Ishikawa (cell line): Measurements from ENCODE around the gene SNED1.

ENCODE experiments used
- CEBPB ChIP-seq: IDR thresholded peaks from 2 replicates; pipeline ENCODE4 v1.6.1; 2012
- CREB1 ChIP-seq: IDR thresholded peaks from 2 replicates; pipeline ENCODE4 v1.6.1; 2012; ENCODE audit warnings: low read depth
- EGR1 ChIP-seq: IDR thresholded peaks from 2 replicates; pipeline ENCODE4 v1.6.1; 2012
- EP300 ChIP-seq: IDR thresholded peaks from 2 replicates; pipeline ENCODE4 v1.6.1; 2012; ENCODE audit warnings: borderline replicate concordance
- FOXM1 ChIP-seq: IDR thresholded peaks from 2 replicates; pipeline ENCODE4 v1.6.1; 2012; ENCODE audit warnings: low read depth, borderline replicate concordance
- NFIC ChIP-seq: IDR thresholded peaks from 2 replicates; pipeline ENCODE4 v1.6.1; 2012
- RAD21 ChIP-seq: IDR thresholded peaks from 2 replicates; pipeline ENCODE4 v1.6.1; 2012; ENCODE audit warnings: low read depth
- TAF1 ChIP-seq: IDR thresholded peaks from 2 replicates; pipeline ENCODE4 v1.6.1; 2012; ENCODE audit warnings: low read depth, mild to moderate bottlenecking
- TCF12 ChIP-seq: IDR thresholded peaks from 2 replicates; pipeline ENCODE4 v1.6.1; 2012; ENCODE audit warnings: low read depth
- TEAD4 ChIP-seq: IDR thresholded peaks from 2 replicates; pipeline ENCODE4 v1.6.1; 2012
- YY1 ChIP-seq: IDR thresholded peaks from 2 replicates; pipeline ENCODE4 v1.6.1; 2012; ENCODE audit warnings: low read depth
- ZBTB7A ChIP-seq: IDR thresholded peaks from 2 replicates; pipeline ENCODE4 v1.6.1; 2012; ENCODE audit warnings: low read depth
- TF ChIP-seq, protein P1 (sequence below): IDR thresholded peaks from 2 replicates; pipeline ENCODE4 v1.6.1; 2012
- TF ChIP-seq, protein P2 (sequence below): IDR thresholded peaks from 2 replicates; pipeline ENCODE4 v1.6.1; 2012
- TF ChIP-seq, protein P3 (sequence below): IDR thresholded peaks from 2 replicates; pipeline ENCODE4 v1.6.1; 2012; ENCODE audit warnings: low read depth, mild to moderate bottlenecking

The SNED1 gene

DNA sequence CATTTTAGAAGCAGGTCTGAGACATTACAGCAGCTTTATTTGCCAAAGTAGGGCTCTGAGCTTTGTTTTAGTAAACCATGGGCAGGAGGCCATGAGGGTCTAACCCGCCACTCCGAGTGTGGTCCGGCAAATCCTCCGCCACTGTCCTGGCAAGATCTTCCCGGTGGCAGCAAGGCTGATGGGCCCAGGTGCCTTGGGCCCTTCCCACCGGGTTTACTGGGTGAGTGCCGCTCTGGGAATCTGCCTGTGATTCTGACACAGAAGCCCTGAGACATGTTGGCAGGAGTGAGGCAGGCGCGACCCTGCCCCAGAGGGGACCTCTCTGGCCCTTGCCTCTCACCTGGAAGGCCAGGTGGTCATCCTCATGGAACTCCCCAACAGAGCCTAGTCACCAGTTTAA, 73.7 kb downstream of the SNED1 start:
- no peak for TF ChIP-seq FOXM1
- TF ChIP-seq CEBPB, result no peak
- TF ChIP-seq TAF1, result no peak
- no peak for TF ChIP-seq NFIC
- TF ChIP-seq, protein P1, sequence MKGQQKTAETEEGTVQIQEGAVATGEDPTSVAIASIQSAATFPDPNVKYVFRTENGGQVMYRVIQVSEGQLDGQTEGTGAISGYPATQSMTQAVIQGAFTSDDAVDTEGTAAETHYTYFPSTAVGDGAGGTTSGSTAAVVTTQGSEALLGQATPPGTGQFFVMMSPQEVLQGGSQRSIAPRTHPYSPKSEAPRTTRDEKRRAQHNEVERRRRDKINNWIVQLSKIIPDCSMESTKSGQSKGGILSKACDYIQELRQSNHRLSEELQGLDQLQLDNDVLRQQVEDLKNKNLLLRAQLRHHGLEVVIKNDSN, result no peak
- TF ChIP-seq, protein P2, sequence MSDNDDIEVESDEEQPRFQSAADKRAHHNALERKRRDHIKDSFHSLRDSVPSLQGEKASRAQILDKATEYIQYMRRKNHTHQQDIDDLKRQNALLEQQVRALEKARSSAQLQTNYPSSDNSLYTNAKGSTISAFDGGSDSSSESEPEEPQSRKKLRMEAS, result no peak
- TF ChIP-seq TEAD4, result no peak
- no peak for TF ChIP-seq EGR1
- TF ChIP-seq, protein P3, sequence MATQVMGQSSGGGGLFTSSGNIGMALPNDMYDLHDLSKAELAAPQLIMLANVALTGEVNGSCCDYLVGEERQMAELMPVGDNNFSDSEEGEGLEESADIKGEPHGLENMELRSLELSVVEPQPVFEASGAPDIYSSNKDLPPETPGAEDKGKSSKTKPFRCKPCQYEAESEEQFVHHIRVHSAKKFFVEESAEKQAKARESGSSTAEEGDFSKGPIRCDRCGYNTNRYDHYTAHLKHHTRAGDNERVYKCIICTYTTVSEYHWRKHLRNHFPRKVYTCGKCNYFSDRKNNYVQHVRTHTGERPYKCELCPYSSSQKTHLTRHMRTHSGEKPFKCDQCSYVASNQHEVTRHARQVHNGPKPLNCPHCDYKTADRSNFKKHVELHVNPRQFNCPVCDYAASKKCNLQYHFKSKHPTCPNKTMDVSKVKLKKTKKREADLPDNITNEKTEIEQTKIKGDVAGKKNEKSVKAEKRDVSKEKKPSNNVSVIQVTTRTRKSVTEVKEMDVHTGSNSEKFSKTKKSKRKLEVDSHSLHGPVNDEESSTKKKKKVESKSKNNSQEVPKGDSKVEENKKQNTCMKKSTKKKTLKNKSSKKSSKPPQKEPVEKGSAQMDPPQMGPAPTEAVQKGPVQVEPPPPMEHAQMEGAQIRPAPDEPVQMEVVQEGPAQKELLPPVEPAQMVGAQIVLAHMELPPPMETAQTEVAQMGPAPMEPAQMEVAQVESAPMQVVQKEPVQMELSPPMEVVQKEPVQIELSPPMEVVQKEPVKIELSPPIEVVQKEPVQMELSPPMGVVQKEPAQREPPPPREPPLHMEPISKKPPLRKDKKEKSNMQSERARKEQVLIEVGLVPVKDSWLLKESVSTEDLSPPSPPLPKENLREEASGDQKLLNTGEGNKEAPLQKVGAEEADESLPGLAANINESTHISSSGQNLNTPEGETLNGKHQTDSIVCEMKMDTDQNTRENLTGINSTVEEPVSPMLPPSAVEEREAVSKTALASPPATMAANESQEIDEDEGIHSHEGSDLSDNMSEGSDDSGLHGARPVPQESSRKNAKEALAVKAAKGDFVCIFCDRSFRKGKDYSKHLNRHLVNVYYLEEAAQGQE, result no peak
- TF ChIP-seq YY1, result no peak
- no peak for TF ChIP-seq TCF12
- no peak for TF ChIP-seq CREB1
- TF ChIP-seq ZBTB7A, result no peak

DNA sequence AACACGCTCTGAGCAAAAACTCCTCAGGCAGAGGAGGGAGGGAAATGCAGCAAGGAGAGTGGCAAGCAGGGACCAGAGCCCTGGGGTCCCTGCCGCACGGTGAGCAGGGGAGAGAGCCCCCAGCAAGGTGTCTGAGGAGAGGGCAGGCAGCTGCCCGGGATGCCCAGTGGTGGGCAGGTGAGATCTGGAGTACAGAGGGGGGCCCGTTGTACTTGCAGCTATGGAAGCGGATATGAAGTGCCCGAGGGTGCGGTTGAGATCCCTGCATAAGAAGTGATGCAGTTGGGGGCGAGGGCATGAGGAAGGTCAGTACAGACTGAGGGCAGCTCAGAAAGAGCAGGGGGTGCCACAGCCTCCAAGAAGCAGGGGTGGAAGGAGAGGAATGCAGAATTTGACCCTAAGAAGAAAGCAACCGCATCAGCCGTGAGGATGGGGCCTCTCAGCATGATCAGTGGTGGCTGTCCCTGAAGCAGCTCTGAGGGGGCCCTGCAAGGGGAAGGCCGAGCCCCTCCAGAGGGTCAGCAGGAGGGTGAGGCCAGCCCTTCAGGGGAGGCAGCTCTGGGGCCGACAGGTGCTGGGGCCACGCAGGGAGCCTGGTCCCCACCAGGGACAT, 74.2 kb downstream of the SNED1 start:
- TF ChIP-seq FOXM1 (no peak), YY1 (no peak), NFIC (no peak), TCF12 (no peak), CREB1 (no peak), ZBTB7A (no peak), CEBPB (no peak), RAD21 (no peak), EP300 (no peak), EGR1 (no peak)
- TF ChIP-seq, protein P3, result no peak
- TF ChIP-seq, protein P2, result no peak
- TF ChIP-seq, protein P1, result no peak

DNA sequence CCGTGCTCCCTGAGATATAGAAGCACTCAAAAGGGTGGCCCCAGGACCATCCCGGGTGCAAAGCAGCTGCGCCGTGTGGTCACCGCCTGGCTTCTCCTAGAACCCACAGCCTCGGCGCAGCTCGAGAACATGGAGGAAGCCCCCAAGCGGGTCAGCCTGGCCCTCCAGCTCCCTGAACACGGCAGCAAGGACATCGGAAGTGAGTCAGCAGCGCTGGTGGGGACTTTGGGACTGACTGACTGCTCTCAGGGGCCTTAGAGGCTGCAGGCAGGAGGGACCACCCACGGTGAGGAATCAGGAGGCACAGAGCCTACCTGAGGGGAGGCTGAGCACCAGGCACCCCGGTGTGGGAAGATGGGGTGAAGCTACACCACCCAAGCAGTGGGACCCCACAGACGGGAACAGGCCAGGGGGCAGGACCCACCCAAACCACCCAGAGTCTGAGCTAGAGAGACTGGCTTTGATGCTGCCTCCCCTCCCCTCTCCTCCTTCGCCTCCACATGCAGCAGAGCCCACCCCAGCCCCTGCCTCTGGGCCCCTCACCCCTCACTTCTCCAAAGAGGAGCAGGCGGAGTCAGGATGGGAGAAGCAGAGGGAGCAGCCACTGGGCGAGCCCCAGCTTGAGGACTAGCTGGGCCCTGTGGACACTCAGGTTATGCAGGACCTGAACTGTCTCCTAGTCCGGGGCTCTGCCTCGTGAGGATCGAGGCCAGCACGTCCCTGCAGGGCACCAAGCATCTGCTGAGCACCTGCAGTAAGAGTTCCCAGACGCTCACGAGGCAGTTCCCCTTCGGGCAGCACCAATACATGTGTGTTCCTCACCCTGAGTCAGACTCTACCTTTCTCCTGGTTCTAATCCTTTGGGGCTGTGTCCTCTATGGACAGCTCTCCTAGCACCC, 75.0 kb downstream of the SNED1 start:
- no peak for TF ChIP-seq TAF1
- TF ChIP-seq ZBTB7A, result no peak
- TF ChIP-seq NFIC, result no peak
- TF ChIP-seq CEBPB, result no peak
- TF ChIP-seq, protein P2, result no peak
- no peak for TF ChIP-seq CREB1
- TF ChIP-seq, protein P1, result no peak
- TF ChIP-seq RAD21, result no peak
- no peak for TF ChIP-seq TCF12
- no peak for TF ChIP-seq YY1
- TF ChIP-seq, protein P3, result no peak
- no peak for TF ChIP-seq EP300
- TF ChIP-seq FOXM1, result no peak
- no peak for TF ChIP-seq EGR1
- no peak for TF ChIP-seq TEAD4
